HFF-Myc (cell line): ENCODE measurements around the gene ALK.

ENCODE experiments used
- DNase-seq: peaks from one replicate; pipeline ENCODE4 v3.0.0-alpha.2; 2011; ENCODE audit warnings: low read depth; ENCODE audit errors: extremely low read depth
- H3K4me3 ChIP-seq: replicated peaks from 2 replicates; pipeline ENCODE4 v1.5.1; 2011; ENCODE audit warnings: low read depth, mild to moderate bottlenecking, control low read depth, low read length
- TF ChIP-seq, protein P1 (sequence below): IDR thresholded peaks from 2 replicates; pipeline ENCODE4 v1.5.1; 2012; ENCODE audit warnings: mild to moderate bottlenecking, low read depth, low read length, control low read depth; ENCODE audit errors: missing control alignments

Gene ALK

DNA sequence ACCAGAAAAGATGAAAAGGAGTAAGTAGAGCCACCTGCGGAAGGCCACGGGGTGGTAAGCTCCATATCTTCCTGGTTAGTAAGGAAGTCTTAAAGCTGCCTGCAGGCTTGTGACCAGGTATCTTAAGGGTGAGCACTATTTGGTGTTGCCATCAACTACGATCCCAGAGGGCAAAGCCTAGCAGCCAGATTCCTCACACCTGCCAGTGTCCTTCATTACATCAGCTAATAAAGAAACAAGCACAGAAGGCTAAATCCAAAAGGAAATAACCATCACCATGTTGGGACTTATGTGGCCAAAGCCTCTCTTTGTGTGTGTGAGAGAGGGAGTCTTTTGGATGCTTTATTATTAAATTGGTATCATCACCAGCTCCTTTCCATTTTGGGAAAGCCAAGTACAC, 123.5 kb downstream of the ALK start:
- DNase-seq, result no peak
- TF ChIP-seq, protein P1, sequence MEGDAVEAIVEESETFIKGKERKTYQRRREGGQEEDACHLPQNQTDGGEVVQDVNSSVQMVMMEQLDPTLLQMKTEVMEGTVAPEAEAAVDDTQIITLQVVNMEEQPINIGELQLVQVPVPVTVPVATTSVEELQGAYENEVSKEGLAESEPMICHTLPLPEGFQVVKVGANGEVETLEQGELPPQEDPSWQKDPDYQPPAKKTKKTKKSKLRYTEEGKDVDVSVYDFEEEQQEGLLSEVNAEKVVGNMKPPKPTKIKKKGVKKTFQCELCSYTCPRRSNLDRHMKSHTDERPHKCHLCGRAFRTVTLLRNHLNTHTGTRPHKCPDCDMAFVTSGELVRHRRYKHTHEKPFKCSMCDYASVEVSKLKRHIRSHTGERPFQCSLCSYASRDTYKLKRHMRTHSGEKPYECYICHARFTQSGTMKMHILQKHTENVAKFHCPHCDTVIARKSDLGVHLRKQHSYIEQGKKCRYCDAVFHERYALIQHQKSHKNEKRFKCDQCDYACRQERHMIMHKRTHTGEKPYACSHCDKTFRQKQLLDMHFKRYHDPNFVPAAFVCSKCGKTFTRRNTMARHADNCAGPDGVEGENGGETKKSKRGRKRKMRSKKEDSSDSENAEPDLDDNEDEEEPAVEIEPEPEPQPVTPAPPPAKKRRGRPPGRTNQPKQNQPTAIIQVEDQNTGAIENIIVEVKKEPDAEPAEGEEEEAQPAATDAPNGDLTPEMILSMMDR, result no peak
- H3K4me3 ChIP-seq, result no peak overlapping the region

DNA sequence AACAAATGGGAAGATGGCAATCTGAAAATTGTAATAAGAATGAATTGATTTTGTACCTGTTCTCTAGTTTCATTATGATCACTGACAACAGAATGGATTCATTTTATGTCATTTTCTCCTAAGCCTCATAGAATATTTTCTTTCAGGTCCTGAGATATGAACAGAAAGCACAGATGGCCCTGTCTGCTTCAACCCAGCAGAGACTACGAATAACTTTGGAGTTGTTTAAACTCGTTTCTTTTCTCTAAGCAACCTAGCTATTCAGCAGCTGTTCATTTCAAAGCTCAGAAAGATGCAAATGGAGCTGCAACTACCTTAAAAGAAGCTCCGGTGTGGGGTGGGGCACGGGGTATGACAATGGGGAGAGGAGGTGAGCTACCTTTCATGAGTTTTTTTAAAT, 124.9 kb downstream of the ALK start:
- DNase-seq, result no peak
- TF ChIP-seq, protein P1, result no peak
- no peak overlapping the region for H3K4me3 ChIP-seq

DNA sequence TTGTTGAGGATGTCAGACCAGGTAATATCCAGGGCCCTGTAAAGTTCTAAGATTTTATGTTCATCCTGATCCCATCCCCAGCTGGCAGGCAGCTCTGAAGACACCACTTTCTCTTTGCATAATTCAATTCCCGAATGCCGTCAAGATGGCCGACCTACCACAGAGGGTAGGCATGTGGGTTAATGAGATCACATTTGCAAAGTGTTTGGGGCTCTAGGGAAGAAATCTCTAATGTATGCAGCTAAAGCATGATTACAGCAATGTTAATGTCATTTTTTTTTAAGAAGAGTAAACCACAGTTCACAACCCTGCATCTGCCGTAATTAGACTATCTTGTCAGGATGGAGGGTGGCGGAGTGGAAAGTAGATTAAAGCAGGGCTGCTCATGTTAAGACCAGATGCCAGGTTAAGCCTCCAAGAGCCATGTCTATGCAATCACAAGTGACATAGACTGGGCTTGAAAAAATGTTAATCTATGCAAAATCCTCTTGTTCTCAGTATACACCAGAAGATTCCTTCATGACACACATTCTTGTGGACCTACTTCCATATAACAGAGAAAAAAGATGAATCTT, 131.4 kb downstream of the ALK start:
- TF ChIP-seq, protein P1, result no peak
- no peak for DNase-seq
- no peak overlapping the region for H3K4me3 ChIP-seq

DNA sequence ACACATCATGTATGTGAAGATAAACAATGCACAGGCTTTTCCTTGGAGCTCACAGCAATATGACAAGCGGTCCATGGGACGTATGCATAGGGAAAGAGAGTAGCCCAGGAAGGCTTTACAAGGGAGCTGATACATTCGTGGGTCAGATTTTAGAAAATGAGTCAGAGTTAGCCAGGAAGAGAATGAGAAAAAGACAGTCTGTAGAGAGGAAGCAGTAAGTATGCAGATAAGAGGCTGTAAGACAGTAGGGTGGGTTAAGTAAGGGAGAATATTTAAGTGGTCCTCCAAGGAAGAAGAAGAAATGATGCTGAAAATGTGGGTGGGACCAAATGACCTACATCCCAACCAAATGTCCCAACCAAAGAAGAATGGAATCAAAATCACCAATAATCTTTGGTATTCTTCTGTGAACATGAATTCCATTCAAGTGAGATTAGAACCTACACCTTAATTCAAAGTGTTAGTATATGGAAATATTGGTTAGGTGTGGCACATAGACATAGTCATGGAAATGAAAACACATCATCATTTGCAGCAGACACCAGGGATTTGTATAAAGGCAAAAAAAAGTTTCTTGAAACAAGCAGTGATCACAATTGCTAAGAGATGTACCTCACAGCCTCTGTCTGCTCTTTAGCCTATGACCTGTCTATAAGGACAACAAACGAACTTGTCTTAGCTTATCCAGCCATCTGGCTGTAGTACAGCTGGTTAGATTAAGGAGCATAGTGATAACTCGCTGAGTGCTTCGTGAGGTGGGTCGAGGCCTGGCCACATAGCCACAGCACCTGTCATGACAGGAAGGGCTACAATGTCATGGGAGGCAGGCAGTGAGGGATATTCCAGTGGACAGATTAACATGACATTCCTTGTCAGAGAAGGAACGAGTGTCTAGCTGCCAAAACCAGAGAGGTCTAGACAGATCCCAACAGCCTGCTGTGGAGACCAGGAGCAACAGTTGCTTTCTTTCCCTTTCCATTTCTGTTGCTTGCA, 133.6 kb downstream of the ALK start:
- DNase-seq, result no peak
- no peak overlapping the region for H3K4me3 ChIP-seq
- TF ChIP-seq, protein P1, result no peak

DNA sequence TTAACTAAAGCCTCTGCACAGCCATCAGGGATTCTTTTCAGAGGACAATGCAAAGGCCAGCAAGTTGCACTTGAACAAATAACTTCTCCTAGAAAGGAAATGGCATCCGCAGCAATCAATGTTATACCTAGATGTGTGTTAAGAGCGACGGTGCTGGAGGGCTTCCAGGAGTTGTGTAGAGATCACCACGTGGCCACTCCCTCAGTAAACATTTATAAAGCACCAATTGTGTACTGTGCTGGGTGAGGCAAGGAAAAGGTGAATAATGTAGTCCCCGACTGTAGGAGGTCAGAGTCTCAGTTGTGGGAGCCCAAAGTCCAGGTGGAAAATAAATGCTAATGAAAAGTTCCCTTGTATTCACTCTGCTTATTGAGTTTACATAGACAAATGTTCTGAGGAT, 135.0 kb downstream of the ALK start:
- no peak for DNase-seq
- H3K4me3 ChIP-seq, result no peak overlapping the region
- TF ChIP-seq, protein P1, result no peak

DNA sequence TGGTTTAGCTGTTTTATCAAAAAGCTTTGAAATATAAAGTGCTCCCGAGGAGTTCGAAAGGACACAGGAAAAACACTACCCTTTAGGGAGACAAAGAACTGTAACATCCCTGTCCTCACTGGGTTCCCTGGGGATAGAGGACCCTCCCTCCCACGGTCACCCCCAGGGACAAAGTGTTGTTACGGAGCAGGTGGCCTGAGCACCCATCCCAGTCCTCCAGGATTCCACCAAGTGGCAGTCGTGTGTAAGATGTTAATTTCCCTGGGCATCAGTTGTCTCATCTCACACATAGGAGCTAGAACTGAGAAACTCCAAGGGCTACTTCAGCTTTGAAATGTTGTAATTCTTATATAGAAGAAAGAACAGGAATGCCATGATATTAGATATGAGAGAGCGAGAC, 137.7 kb downstream of the ALK start:
- TF ChIP-seq, protein P1, result no peak
- no peak for DNase-seq
- H3K4me3 ChIP-seq, result no peak overlapping the region
